HK-2 (cell line): ENCODE data around the gene GATAD2A.

ENCODE experiments used
- DNase-seq: peaks from one replicate; pipeline ENCODE4 v3.0.0-alpha.2; 2018; ENCODE audit not compliant: unreplicated experiment

GATAD2A gene

GRCh38 chr19:19531951-19532805 is 126.7 kb downstream of the GATAD2A start:
- no peak for DNase-seq

- DNase-seq: no peak
Measured at GRCh38 chr19:19532806-19533701, 127.6 kb downstream of the GATAD2A start.

GRCh38 chr19:19533841-19534240 is 128.4 kb downstream of the GATAD2A start:
- no peak for DNase-seq

- DNase-seq: no peak
Measured at GRCh38 chr19:19534556-19535265, 129.2 kb downstream of the GATAD2A start.

- DNase-seq: no peak
Measured at GRCh38 chr19:19535311-19536191, 130.1 kb downstream of the GATAD2A start.

- DNase-seq: no peak
Measured at GRCh38 chr19:19537075-19538048, 131.9 kb downstream of the GATAD2A start.

GRCh38 chr19:19538061-19538784 is 132.7 kb downstream of the GATAD2A start, which contains the start of gene CILP2:
TSS of gene CILP2 (plus strand) at chr19:19538265. CDS start at chr19:19538350, 85 bp downstream.
- no peak for DNase-seq

- no peak for DNase-seq
Measured at GRCh38 chr19:19538785-19539166, 133.3 kb downstream of the GATAD2A start.

- DNase-seq: no peak
Measured at GRCh38 chr19:19539698-19540063, 134.2 kb downstream of the GATAD2A start.

- no peak for DNase-seq
Measured at GRCh38 chr19:19540064-19540714, 134.7 kb downstream of the GATAD2A start.

- no peak for DNase-seq
Measured at GRCh38 chr19:19540715-19541515, 135.4 kb downstream of the GATAD2A start.

GRCh38 chr19:19541616-19542015 is 136.1 kb downstream of the GATAD2A start:
- no peak for DNase-seq

- no peak for DNase-seq
Measured at GRCh38 chr19:19542507-19542906, 137.0 kb downstream of the GATAD2A start.

GRCh38 chr19:19543101-19543500 is 137.6 kb downstream of the GATAD2A start:
- no peak for DNase-seq

- DNase-seq: no peak
Measured at GRCh38 chr19:19543640-19544039, 138.2 kb downstream of the GATAD2A start.

- DNase-seq: no peak
Measured at GRCh38 chr19:19544257-19544953, 138.9 kb downstream of the GATAD2A start.

GRCh38 chr19:19544954-19545591 is 139.6 kb downstream of the GATAD2A start:
- no peak for DNase-seq
